Osteocyte (in vitro differentiated cells): ENCODE data around the gene SUCLG2. TPM values are rescaled to one million over a fixed set of nuclear protein-coding genes. Genes with fewer than 3 reads are reported as not detected.

Source experiments
- DNase-seq: peaks from one replicate; pipeline ENCODE4 v3.0.0; 2021; ENCODE audit warnings: mixed read lengths; ENCODE audit not compliant: unreplicated experiment; ENCODE audit errors: extremely low spot score
- H3K27ac Mint-ChIP-seq: one replicate; pipeline ENCODE4 v1.8.0; 2021; ENCODE audit warnings: mild to moderate bottlenecking, mixed read lengths; ENCODE audit not compliant: unreplicated experiment
- H3K27me3 Mint-ChIP-seq: one replicate; pipeline ENCODE4 v1.8.0; 2021; ENCODE audit warnings: mixed read lengths; ENCODE audit not compliant: unreplicated experiment
- H3K36me3 Mint-ChIP-seq: one replicate; pipeline ENCODE4 v1.8.0; 2021; ENCODE audit warnings: mixed read lengths; ENCODE audit not compliant: unreplicated experiment
- H3K4me1 Mint-ChIP-seq: one replicate; pipeline ENCODE4 v1.8.0; 2021; ENCODE audit warnings: mixed read lengths; ENCODE audit not compliant: unreplicated experiment
- H3K4me3 Mint-ChIP-seq: one replicate; pipeline ENCODE4 v1.8.0; 2021; ENCODE audit warnings: mild to moderate bottlenecking, moderate library complexity, mixed read lengths; ENCODE audit not compliant: unreplicated experiment
- H3K9me3 Mint-ChIP-seq: one replicate; pipeline ENCODE4 v1.8.0; 2021; ENCODE audit warnings: mixed read lengths; ENCODE audit not compliant: unreplicated experiment
- total RNA-seq: library from RNA; stranded (reverse); gene quantifications from 2 replicates; pipeline ENCODE4 v1.2.1, GENCODE V29; 2021
- TF ChIP-seq, protein P1 (sequence below): fragments of 200-600 bp; sonication (generic); IDR thresholded peaks from 2 replicates; pipeline ENCODE4 v1.5.0; 2021; ENCODE audit warnings: antibody characterized with exemption, mild to moderate bottlenecking, moderate library complexity

The SUCLG2 gene
- total RNA-seq, 1 donor from 2014 or later, result 32.1 TPM

DNA sequence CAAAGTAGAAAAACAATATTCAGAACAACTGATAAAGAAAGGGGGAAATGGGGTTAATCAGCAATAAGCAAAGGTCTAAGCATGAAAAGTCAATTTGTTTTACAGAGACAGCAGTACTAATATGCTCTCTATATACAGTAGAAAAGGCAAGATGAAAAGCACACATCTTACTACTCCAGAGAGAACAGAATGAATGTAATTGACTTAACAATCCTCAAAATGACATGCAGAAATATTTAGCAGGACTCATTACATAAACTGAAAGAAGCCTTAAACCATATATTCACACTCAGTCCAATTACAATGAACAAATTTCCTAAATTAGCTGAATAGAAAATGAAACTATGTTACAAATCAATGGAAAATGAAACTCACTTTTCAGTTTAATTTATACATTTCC is 319.8 kb downstream of the SUCLG2 start:
- Mint-ChIP-seq H3K4me3 (no peak overlapping the region), H3K36me3 (no peaks in the 10 kb centered on the region), H3K27me3 (no peaks in the 10 kb centered on the region), H3K9me3 (peaks cover 21% of the 10 kb centered on the region), H3K27ac (no peak overlapping the region), H3K4me1 (no peaks in the 10 kb centered on the region)
- TF ChIP-seq, protein P1, sequence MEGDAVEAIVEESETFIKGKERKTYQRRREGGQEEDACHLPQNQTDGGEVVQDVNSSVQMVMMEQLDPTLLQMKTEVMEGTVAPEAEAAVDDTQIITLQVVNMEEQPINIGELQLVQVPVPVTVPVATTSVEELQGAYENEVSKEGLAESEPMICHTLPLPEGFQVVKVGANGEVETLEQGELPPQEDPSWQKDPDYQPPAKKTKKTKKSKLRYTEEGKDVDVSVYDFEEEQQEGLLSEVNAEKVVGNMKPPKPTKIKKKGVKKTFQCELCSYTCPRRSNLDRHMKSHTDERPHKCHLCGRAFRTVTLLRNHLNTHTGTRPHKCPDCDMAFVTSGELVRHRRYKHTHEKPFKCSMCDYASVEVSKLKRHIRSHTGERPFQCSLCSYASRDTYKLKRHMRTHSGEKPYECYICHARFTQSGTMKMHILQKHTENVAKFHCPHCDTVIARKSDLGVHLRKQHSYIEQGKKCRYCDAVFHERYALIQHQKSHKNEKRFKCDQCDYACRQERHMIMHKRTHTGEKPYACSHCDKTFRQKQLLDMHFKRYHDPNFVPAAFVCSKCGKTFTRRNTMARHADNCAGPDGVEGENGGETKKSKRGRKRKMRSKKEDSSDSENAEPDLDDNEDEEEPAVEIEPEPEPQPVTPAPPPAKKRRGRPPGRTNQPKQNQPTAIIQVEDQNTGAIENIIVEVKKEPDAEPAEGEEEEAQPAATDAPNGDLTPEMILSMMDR, result no peak
- no peak for DNase-seq

DNA sequence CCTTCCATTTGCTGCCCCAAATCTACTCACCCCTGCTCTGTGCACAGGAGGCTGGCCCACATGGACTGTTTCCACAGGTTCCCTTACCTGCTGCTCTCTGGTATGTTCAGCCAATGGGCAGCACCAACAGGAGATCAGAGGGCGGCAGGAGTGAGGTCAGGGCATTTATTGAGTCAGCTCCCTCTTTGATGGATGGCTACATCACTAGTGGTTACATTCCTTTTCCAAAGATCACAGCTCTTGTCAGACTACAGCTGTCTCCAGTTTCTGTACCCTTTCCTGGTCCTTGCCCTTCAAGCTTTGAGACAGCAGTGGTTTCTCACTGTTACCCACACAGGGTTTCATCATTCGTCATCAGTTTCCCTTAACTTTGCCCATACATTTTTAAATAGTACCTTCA is 325.1 kb downstream of the SUCLG2 start:
- Mint-ChIP-seq H3K27ac (no peak overlapping the region), H3K27me3 (peaks cover 5% of the 10 kb centered on the region), H3K36me3 (no peaks in the 10 kb centered on the region), H3K4me3 (no peak overlapping the region), H3K4me1 (no peaks in the 10 kb centered on the region), H3K9me3 (no peaks in the 10 kb centered on the region)
- DNase-seq, result no peak
- TF ChIP-seq, protein P1, result no peak

DNA sequence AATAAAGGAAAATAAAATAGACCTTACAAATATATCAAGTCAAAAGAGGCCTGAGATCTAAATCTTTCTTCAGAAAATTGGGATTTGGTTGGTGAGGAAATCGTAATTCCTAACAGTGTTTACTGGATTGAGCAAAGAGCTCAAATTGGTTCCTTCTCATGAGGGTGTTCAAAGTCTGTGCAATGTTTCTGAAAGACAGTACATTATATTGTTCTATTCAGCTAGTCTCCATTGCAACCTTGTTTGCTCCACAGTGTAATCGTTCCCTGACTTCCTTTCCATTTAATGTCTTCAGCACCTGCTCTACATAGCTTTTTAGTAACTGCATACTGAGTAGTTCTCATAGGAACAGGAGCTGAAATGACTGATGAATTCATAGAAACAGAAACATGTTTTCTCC is 326.8 kb downstream of the SUCLG2 start:
- H3K9me3 Mint-ChIP-seq, result no peaks in the 10 kb centered on the region
- no peaks in the 10 kb centered on the region for H3K4me1 Mint-ChIP-seq
- peaks cover 5% of the 10 kb centered on the region for H3K27me3 Mint-ChIP-seq
- TF ChIP-seq, protein P1, result no peak
- no peak overlapping the region for H3K27ac Mint-ChIP-seq
- DNase-seq, result no peak
- H3K4me3 Mint-ChIP-seq, result no peak overlapping the region
- H3K36me3 Mint-ChIP-seq, result no peaks in the 10 kb centered on the region

DNA sequence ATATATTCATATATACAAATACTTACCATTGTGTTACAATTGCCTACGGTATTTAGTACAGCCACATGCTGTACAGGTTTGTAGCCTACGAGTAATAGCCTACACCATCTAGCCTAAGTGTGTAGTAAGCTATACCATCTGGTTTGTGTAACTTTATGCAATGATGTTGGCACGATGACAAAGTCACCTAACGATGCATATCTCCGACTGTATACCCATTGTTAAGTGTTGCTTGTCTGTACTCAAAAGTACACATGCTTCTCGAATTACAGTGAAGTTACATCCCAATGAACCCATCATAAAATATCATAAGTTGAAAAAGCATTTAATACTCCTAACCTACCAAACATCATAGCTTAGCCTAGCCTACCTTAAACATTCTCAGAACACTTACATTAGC is 329.2 kb downstream of the SUCLG2 start:
- TF ChIP-seq, protein P1, result no peak
- Mint-ChIP-seq H3K27ac (no peak overlapping the region), H3K27me3 (peaks cover 5% of the 10 kb centered on the region), H3K4me1 (no peaks in the 10 kb centered on the region), H3K9me3 (no peaks in the 10 kb centered on the region), H3K36me3 (no peaks in the 10 kb centered on the region), H3K4me3 (no peak overlapping the region)
- DNase-seq, result no peak
